SK-N-SH (cell line): Measurements from ENCODE around the gene KIF25. TPM values are rescaled to one million over a fixed set of nuclear protein-coding genes. Genes with fewer than 3 reads are reported as not detected.

Experiments
- CTCF ChIA-PET: fragments of 300-600, 350-600 bp; formaldehyde crosslinking; extraction: SDS; loops from one replicate; lab custom pipeline; 2021; lab: Yijun Ruan, JAX
- POLR2A ChIA-PET: fragments of 350-600 bp; sonication (Branson Sonifier 250); formaldehyde crosslinking; extraction: SDS; loops from one replicate; lab custom pipeline; 2020; ENCODE audit warnings: antibody characterized with exemption, inconsistent platforms; lab: Yijun Ruan, JAX
- DNase-seq: peaks from one replicate; pipeline ENCODE4 v3.0.0; 2012
- H2AFZ ChIP-seq: fragments of 200-600 bp; sonication (generic); 2 replicates; pipeline ENCODE4 v1.8.1; 2016; ENCODE audit warnings: antibody characterized with exemption, mild to moderate bottlenecking, low read depth
- H3F3A ChIP-seq: fragments of 200-600 bp; sonication (generic); replicated peaks from 2 replicates; pipeline ENCODE3; 2016; ENCODE audit warnings: antibody characterized with exemption, mild to moderate bottlenecking; ENCODE audit not compliant: insufficient read depth
- H3K27ac ChIP-seq, 2 experiments: fragments of 200-500 bp in 1 of 2; fragments of 200-600 bp in 1 of 2; sonication (Bioruptor generic) in 1 of 2; sonication (generic), shearing (Covaris generic) in 1 of 2; 2 replicates each; pipeline versions ENCODE4 v1.5.1 to v1.6.1; 2014 to 2016; ENCODE audit warnings: low read depth in 2 of 2, inconsistent platforms in 1 of 2, low read length in 1 of 2, mild to moderate bottlenecking in 1 of 2, mixed read lengths in 1 of 2
- H3K27me3 ChIP-seq: fragments of 200-600 bp; sonication (generic), shearing (Covaris generic); 2 replicates; pipeline ENCODE4 v1.6.1; 2016; ENCODE audit warnings: mixed run types; ENCODE audit not compliant: insufficient read depth
- H3K36me3 ChIP-seq, 2 experiments: fragments of 200-500 bp in 1 of 2; fragments of 200-600 bp in 1 of 2; sonication (Bioruptor generic) in 1 of 2; sonication (generic) in 1 of 2; replicated peaks in 1 of 2; 2 replicates each; pipeline versions ENCODE3 to v1.5.1; 2014 to 2016; ENCODE audit warnings: low read length in 1 of 2, mild to moderate bottlenecking in 1 of 2; ENCODE audit not compliant: insufficient read depth in 2 of 2, control insufficient read depth in 1 of 2
- H3K4me1 ChIP-seq, 2 experiments: fragments of 200-500 bp in 1 of 2; fragments of 200-600 bp in 1 of 2; sonication (Bioruptor generic) in 1 of 2; sonication (generic), shearing (Covaris generic) in 1 of 2; 2 replicates each; pipeline versions ENCODE4 v1.5.1 to v1.6.1; 2014 to 2016; ENCODE audit warnings: low read depth in 1 of 2, low read length in 1 of 2, mixed run types in 1 of 2; ENCODE audit not compliant: insufficient read depth in 2 of 2, control insufficient read depth in 1 of 2
- H3K4me2 ChIP-seq: fragments of 200-600 bp; sonication (generic), shearing (Covaris generic); 2 replicates; pipeline ENCODE4 v1.6.1; 2017; ENCODE audit warnings: mixed run types
- H3K4me3 ChIP-seq, 2 experiments: fragments of 200-500 bp in 1 of 2; fragments of 200-600 bp in 1 of 2; sonication (Bioruptor generic) in 1 of 2; sonication (generic), shearing (Covaris generic) in 1 of 2; 2 replicates each; pipeline versions ENCODE4 v1.5.1 to v1.8.1; 2014 to 2016; ENCODE audit warnings: low read depth in 2 of 2, inconsistent platforms in 1 of 2, low read length in 1 of 2, mild to moderate bottlenecking in 1 of 2, mixed read lengths in 1 of 2, moderate library complexity in 1 of 2
- H3K79me2 ChIP-seq: fragments of 200-600 bp; sonication (generic); 2 replicates; pipeline ENCODE4 v1.8.1; 2017; ENCODE audit warnings: mild to moderate bottlenecking; ENCODE audit not compliant: insufficient read depth
- H3K9ac ChIP-seq: fragments of 200-600 bp; sonication (generic); 2 replicates; pipeline ENCODE4 v1.6.1; 2017; ENCODE audit warnings: mixed run types
- H3K9me2 ChIP-seq: fragments of 200-600 bp; sonication (generic); 2 replicates; pipeline ENCODE4 v1.6.1; 2017; ENCODE audit warnings: mixed run types
- H3K9me3 ChIP-seq: fragments of 200-600 bp; sonication (generic); 2 replicates; pipeline ENCODE4 v1.6.1; 2017; ENCODE audit warnings: mixed run types, mild to moderate bottlenecking, moderate library complexity
- H4K20me1 ChIP-seq: fragments of 200-600 bp; sonication (generic); 2 replicates; pipeline ENCODE4 v1.6.1; 2017; ENCODE audit warnings: mild to moderate bottlenecking, mixed run types; ENCODE audit not compliant: insufficient read depth
- CHD2 ChIP-seq: fragments of 150-350 bp; IDR thresholded peaks from 2 replicates; pipeline ENCODE4 v1.6.1; 2018; ENCODE audit warnings: low read length; ENCODE audit not compliant: partially characterized antibody
- EP300 ChIP-seq, 2 experiments: IDR thresholded peaks; 2 replicates each; pipeline versions ENCODE4 v1.4.0 to v1.6.1; 2012; ENCODE audit warnings: borderline replicate concordance in 1 of 2, low read depth in 1 of 2, low read length in 1 of 2
- GATA2 ChIP-seq: sonication (generic); formaldehyde crosslinking; IDR thresholded peaks from 2 replicates; pipeline ENCODE4 v1.5.0; 2020; ENCODE audit warnings: mild to moderate bottlenecking, missing genetic modification reagents
- IRF3 ChIP-seq: fragments of 150-350 bp; IDR thresholded peaks from 2 replicates; pipeline ENCODE4 v1.6.1; 2016; ENCODE audit warnings: mild to moderate bottlenecking, low read depth, low read length
- MAX ChIP-seq: IDR thresholded peaks from 2 replicates; pipeline ENCODE4 v1.4.0; 2012; ENCODE audit warnings: low read depth
- MEF2A ChIP-seq: IDR thresholded peaks from 2 replicates; pipeline ENCODE4 v1.4.0; 2012; ENCODE audit warnings: low read depth, borderline replicate concordance
- MXI1 ChIP-seq: IDR thresholded peaks from 2 replicates; pipeline ENCODE4 v1.6.1; 2012; ENCODE audit warnings: mild to moderate bottlenecking, low read depth, low read length, improper control_type of control experiment
- NFIC ChIP-seq: IDR thresholded peaks from 2 replicates; pipeline ENCODE4 v1.4.0; 2012; ENCODE audit warnings: borderline replicate concordance
- REST ChIP-seq: IDR thresholded peaks from 2 replicates; pipeline ENCODE4 v1.6.1; 2012; ENCODE audit warnings: mild to moderate bottlenecking, low read depth, low read length, moderate library complexity
- RXRA ChIP-seq: IDR thresholded peaks from 2 replicates; pipeline ENCODE4 v1.4.0; 2012; ENCODE audit warnings: low read depth, mild to moderate bottlenecking, borderline replicate concordance
- SMC3 ChIP-seq: IDR thresholded peaks from 2 replicates; pipeline ENCODE4 v1.6.1; 2012; ENCODE audit warnings: low read depth, low read length, improper control_type of control experiment
- TAF1 ChIP-seq: IDR thresholded peaks from 2 replicates; pipeline ENCODE4 v1.6.1; 2012; ENCODE audit warnings: low read depth, mild to moderate bottlenecking, low read length, moderate library complexity, borderline replicate concordance
- TEAD4 ChIP-seq: IDR thresholded peaks from 2 replicates; pipeline ENCODE4 v1.4.0; 2012; ENCODE audit warnings: mild to moderate bottlenecking, borderline replicate concordance; ENCODE audit not compliant: insufficient read depth
- USF1 ChIP-seq: IDR thresholded peaks from 2 replicates; pipeline ENCODE4 v1.4.0; 2012; ENCODE audit warnings: low read depth, borderline replicate concordance
- ZBTB33 ChIP-seq: IDR thresholded peaks from 2 replicates; pipeline ENCODE4 v1.4.0; 2012; ENCODE audit warnings: low read depth, borderline replicate concordance
- WGBS: methylation state at CpG from one replicate; pipeline ENCODE4 v1.1.6; 2017; ENCODE audit warnings: low lambda C conversion rate; 5-methylcytosine and 5-hydroxymethylcytosine counted together
- polyA plus RNA-seq, 3 experiments: library from polyadenylated mRNA; depleted of rRNA; stranded (reverse); fragments of >200 nt; gene quantifications; 2 replicates each; pipeline ENCODE4 v1.2.3, GENCODE V29; 2012

The KIF25 gene
- polyA plus RNA-seq, 1 of the 3 experiments (the other 2 are of a cell fraction): not detected

- ChIA-PET POLR2A (no interaction called here), CTCF (interaction anchor here (0.8 kb wide), 1 partner anchor 29 kb away, joined by 4 read pairs; no protein-coding TSS in a partner anchor)
- Histone ChIP-seq H3K9me2 (no peaks in the 10 kb centered on the region), H3K4me3 (no peak overlapping the region), H3K27ac (no peak overlapping the region), H3K79me2 (no peaks in the 10 kb centered on the region), H3K9me3 (no peaks in the 10 kb centered on the region), H3K27me3 (no peaks in the 10 kb centered on the region), H3K4me2 (no peak overlapping the region), H2AFZ (no peak overlapping the region), H3K36me3 (no peaks in the 10 kb centered on the region), H4K20me1 (no peaks in the 10 kb centered on the region), H3F3A (no peaks in the 10 kb centered on the region), H3K9ac (no peak overlapping the region), H3K4me1 (no peaks in the 10 kb centered on the region; a peak in 1 of 4 replicates)
- DNase-seq: peak; percentile 21
- WGBS: 69% methylated on average over 24 of the region's 34 CpGs
- TF ChIP-seq RXRA (no peak), TEAD4 (no peak), MAX (no peak), CHD2 (no peak), MXI1 (no peak)
These were observed 92.0 kb downstream of the KIF25 start for GRCh38 chr6:168089186-168090063.

GRCh38 chr6:168090064-168090690, 92.7 kb downstream of the KIF25 start:
- Histone ChIP-seq H3K27ac (no peak overlapping the region), H2AFZ (no peak overlapping the region), H3K9me3 (no peaks in the 10 kb centered on the region), H3K9me2 (no peaks in the 10 kb centered on the region), H3K79me2 (no peaks in the 10 kb centered on the region), H3K4me1 (no peaks in the 10 kb centered on the region; a peak in 1 of 4 replicates), H3K9ac (no peak overlapping the region), H3K4me2 (no peak overlapping the region), H3F3A (no peaks in the 10 kb centered on the region), H3K36me3 (no peaks in the 10 kb centered on the region), H4K20me1 (no peaks in the 10 kb centered on the region), H3K27me3 (no peaks in the 10 kb centered on the region), H3K4me3 (no peak overlapping the region)
- no peak for DNase-seq
- WGBS: 55% methylated on average over 15 of the region's 16 CpGs
- ChIA-PET POLR2A (no interaction called here), CTCF (interaction anchor here (0.8 kb wide), 1 partner anchor 236 kb away, joined by 5 read pairs; no protein-coding TSS in a partner anchor)
- TF ChIP-seq ZBTB33 (no peak), MEF2A (no peak), IRF3 (no peak), USF1 (no peak), EP300 (IDR thresholded peaks at IDR 0.05; ENCODE audit: borderline replicate concordance in 1 of 2, low read depth in 1 of 2, low read length in 1 of 2) (no peak), SMC3 (no peak), TAF1 (no peak), TEAD4 (no peak), REST (no peak), GATA2 (CRISPR knock-in tag) (no peak), NFIC (no peak)
